GM18526 (cell line): Measurements from ENCODE around the gene ADAMTSL1.

Source experiments
- POLR2A ChIP-seq: IDR thresholded peaks from 3 replicates; pipeline ENCODE4 v1.6.1; 2011; ENCODE audit not compliant: insufficient read length; ENCODE audit errors: extremely low read depth

The ADAMTSL1 gene

DNA sequence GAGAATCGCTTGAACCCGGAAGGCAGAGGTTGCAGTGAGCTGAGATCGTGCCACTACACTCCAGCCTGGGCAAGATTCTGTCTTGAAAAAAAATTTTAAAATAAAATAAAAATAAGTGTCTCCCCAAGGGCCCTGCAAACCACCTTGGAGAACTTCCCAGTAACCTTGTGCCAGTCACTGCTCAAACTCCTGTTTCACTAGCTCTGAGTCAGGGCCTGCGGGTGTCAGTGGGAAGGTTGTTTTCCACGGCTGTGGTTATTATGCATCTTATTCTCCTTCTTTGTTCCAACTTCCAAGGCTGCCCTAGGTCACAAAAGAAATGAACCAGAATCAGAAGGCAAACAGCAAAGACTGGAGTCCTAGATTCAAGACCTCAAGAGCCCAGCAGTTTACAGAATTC is 246.7 kb downstream of the ADAMTSL1 start:
- no peak for TF ChIP-seq POLR2A

DNA sequence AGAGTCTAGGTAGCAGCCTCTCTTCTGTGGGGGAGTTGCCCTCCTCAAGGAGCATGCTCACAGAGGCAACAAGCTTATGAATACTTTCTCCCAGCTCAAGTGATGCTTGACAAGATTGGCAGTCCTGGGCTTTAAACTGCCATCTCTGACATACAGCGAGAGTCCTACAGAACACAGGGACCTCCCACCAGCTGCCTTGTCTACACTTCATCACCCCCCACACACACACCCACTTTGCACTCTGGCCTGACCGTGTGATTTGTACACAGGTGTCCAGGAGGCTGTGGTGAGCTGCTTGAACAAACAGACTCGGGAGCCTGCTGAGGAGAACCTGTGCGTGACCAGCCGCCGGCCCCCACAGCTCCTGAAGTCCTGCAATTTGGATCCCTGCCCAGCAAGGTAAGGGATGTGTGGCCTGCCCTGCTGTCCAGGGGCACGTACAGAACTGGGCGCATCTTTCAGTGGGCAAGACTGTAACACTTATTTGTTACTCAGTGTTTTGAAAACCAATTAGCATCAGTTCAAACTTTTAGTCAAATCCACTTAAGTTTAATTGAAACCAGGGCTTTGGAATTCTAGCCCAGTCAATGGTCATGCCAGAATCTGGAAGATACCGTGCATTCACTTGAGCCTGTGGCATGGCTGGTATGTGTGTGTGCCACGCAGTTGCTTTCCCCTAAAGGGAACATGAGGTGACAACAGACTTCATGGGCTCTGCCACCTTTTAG is 247.5 kb downstream of the ADAMTSL1 start:
- no peak for TF ChIP-seq POLR2A

DNA sequence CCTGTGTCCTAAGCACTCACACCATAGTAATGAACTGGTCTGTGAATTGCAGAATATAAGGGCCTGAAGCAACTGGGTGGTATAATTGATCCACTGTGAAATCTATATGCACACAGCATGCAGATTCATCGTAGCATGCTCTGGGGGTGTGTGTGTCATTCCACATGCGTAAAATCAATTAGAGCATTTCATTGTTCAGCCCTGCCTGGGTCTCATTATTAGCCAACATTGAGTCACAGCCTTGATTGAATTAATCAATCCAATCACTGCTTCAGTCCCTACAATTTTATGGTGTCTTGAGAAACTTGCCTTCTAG is 248.0 kb downstream of the ADAMTSL1 start:
- no peak for TF ChIP-seq POLR2A

DNA sequence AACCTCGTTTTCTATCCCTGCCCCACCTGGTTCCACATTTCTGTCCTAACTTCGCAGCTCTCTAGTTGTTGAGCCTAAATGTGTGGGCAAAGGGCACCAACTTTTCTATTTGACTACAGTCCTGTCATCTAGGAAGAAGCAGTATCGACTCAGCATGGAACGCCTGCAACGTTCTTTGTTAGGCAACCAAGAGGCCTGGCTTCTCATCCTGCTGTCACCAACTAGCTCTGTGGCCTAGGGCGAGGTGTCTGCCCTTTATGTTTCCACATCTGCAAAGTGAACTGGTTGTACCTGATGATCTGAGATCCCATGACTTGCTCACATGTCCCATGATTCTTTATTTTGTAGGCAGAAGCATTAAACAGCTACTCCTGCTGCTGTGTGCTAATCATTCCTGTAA is 248.9 kb downstream of the ADAMTSL1 start:
- no peak for TF ChIP-seq POLR2A

DNA sequence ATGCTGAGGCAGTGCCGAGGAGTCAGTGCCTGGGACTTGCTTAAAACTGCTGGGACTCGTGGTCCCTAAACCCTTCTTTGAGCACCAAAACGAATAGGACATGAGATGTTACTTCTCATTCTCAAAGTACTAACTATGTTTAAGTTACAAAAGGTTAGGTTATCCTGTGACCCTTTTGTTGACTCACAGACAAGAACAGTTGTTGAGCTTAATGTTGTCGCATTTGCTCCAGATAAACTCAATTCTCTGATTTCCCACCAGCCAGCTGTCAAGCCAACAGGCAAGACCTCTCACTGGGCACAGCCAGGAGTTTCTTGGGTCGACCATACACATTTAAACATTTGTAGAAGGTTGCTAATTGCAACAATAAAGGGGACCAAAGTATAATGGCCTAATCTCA is 249.4 kb downstream of the ADAMTSL1 start:
- no peak for TF ChIP-seq POLR2A

DNA sequence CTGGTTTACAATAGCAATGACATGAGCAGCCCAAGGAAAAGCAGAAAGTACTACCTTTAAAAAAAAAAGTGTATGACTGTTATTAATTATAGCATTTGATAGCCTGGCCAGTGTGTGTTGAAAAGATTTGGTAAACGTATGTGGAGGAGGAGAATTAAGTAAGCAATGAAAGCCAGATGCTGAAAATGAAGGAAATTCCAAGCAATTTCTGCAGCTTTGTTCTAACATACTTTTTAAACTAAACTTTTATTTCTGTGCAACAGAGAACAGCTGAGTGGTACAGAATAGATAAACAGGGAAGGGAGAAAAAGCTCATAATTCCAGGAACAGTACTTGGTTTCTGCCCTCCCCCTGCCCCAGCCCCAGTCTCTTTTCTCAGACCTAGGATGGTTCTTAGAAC is 252.6 kb downstream of the ADAMTSL1 start:
- TF ChIP-seq POLR2A: no peak

DNA sequence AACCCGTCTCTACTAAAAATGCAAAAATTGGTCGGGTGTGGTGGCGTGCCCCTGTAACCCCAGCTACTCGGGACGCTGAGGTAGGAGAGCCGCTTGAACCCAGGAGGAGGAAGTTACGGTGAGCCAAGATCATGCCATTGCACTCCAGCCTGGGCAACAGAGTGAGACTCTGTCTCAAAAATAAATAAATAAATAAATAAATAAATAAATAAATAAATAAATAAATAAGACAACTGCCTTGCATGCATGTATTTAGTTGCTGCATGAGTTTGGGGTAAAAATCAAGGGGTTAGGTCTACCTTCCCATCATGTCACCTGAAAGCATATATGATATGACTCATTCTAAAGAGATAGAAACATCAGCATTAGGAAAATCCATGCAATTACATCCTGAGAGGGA is 254.0 kb downstream of the ADAMTSL1 start:
- TF ChIP-seq POLR2A: no peak

DNA sequence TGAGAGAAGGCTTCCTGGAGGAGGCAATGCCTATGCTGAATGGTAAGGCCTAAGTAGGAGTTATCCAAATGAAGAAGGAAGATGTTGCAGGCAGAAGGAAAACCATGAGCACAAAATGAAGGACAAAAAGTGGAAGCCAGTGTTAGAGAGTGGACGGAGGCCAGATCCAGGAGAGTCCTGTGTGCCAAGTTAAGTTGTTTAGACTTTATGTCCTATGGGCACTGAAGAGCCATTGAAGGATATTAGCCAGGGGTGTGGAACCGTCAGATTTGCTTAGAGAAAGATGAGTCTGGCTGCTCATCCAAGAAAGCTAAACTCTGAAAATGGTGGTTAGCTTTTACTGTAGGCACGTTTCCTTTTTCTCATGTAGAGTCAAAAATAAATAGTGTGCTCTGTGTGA is 254.7 kb downstream of the ADAMTSL1 start:
- TF ChIP-seq POLR2A: no peak

DNA sequence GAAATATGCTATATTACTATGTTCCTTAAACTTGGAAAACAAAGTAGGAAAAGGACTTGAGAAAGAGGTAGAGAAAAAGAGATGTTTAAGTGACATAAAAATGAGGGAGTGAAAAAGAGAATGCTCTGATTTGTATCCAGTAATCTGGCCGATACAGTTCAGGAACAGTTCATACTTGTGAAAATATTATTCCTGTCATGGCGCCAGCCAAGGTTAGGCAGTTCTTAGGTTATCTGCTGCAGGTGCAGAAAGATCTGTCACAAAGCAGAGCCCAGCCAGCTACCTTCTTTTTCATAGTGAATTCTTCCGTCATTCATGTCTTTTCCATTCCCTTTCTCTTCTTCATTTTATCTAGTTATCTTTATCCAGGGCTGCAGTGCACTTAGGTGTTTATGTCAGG is 256.3 kb downstream of the ADAMTSL1 start:
- TF ChIP-seq POLR2A: no peak

DNA sequence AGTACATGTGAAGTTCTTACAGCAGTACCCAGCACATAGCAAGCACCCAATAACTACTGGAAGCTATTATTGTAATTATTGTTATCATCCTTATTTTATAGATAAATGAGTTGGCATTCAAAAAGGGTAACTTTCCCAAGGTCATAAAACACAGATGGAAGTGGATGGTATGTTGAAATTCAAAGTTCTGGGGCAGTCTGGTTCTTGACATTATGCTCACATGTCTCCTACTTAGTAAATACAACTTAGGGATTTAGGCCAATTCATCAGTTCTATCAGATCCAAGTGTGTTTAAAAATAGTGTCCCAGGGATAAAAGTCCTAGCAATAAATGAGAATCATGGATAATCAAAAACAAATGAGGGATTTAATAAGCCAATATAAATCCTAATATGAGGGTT is 265.2 kb downstream of the ADAMTSL1 start:
- TF ChIP-seq POLR2A: no peak

DNA sequence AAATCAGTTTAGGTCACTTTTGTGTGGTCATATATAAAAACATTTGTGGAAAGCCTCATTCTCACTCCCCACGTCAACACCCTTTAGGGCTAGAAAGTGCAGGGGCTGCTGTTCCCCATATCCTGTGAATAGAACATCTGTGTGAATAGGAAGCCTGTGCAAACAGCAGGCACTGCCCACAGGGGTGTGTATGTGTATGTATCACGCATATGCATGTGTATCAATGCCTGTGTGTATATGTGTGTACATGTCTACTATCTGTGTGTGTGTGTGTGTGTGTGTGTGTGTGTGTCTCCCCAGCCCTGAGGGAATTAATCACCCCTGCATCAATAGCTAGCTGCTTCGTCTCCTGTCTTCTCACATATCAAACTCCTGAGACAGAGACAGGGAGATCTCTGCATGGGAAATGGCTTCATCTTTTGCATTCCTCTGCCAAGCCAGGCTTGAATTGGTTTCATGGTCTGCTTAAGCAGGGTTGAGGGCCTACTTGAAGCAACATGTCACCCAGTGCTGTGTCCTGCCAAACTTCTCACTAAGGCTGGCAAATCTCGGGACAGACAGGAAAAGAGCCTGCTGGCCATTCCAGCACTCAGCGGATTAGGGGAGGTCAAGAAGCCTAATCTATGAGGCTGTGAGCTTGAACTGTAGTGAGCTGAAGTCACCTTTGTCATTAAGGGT is 265.8 kb downstream of the ADAMTSL1 start:
- TF ChIP-seq POLR2A: no peak

DNA sequence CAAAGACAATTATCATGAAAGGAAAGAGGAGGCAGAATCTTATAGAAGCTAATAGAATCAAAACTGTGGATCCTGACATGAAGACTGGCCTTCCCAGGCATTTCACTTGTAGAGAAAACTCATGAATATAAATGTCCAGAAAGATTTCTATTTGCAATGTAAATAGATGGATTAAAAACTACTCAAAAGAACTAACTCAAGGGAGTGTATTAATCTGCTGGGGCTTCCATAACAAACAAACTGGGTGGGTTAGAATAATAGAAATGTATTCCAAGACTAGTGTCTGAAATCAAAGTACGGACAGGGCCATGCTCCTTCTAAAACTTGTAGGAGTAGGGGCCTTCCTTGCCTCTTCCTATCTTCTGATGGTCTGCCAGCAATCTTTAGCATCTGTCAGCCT is 267.4 kb downstream of the ADAMTSL1 start:
- no peak for TF ChIP-seq POLR2A

DNA sequence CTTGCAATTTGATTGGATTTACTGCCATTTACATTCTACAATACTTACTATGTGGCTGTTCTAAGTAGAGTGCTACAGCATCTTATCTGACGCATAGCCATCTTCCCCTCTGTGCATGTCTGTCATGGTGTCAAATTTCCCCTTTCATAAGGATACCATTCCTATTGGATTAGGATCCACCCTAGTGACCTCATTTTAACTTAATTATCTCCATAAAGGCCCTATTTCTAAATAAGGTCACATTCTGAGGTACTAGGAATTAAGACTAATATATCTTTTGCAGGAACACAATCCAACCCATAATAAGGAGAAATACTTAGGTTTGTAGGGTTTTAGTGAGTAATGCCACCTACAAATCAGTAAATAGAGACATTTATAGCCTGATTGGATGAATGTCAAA is 268.0 kb downstream of the ADAMTSL1 start:
- no peak for TF ChIP-seq POLR2A

DNA sequence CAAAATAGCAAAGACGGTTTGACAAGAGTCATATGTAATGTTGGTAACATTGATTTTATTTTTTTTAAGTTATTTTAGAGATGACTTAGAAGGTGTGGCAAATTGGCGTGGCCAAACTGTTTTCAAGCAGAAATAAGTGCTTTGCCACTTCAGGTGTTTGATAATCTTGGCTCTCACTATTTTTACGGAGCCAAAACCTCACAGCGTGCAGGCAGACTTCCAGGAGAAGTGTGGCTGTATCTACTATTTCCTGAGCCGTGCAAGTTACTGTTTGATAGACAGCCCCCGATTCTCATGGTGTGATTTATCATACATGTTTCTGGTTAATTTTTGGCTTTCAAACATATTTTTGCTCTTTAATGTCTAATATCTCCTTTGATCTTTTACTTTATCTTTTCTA is 269.5 kb downstream of the ADAMTSL1 start:
- no peak for TF ChIP-seq POLR2A

DNA sequence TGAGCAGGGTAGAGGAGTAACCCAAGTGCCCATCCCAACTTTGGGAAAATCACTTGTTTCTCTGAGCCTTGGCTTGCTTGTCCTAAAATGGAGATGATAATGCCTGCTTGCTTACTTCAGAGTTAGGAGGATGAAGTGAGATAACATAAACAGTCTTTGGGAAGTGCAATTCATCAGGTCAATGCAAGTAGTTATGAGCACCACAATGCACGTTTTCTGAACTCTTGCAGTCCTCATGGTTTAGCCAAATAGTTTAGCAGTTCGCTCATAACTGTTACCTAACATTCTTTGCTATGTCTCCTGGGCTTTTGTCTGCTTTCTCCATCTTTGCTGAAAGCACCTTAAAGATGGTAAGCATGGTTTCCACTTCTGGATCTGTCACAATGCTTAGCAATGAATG is 270.0 kb downstream of the ADAMTSL1 start:
- TF ChIP-seq POLR2A: no peak

DNA sequence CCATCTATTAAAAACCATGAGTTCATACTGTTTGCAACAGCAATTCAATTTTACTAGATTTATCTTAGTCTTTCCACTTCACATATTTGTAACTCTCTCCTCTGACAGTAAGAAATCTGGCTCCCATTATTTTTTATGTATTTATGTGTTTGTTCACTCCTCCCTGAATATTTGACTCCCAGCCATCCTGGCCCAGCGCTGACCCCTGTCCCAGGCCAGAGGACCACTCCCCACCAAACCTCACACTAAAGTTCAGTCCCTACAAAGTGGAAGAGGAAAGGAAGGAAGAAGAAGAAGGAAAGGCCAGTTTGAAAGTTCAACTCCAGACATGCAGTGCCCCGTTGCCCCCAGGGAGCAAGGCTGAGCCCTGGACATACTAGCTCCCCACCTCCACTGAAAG is 271.8 kb downstream of the ADAMTSL1 start:
- no peak for TF ChIP-seq POLR2A

DNA sequence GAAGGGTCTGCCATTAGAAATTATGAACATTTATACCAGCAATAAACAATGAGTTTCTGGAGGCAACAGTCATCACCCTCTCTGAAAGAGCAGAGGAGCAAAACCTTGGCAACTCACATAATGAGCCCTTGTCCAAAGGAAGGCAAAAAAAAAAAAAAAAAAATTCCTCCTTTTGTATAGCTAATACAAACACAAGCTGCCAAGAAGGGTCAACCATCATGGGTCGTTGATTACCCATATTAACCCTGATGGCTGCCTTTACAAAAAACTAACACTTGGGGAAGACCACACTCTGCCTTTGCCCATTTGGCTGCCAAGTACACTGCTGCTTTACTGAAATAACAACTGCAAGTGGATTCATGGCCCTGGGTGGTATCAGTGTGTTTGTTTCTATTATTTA is 272.7 kb downstream of the ADAMTSL1 start:
- TF ChIP-seq POLR2A: no peak
